ENCODE data around the gene LTO1. TPM values are rescaled to one million over a fixed set of nuclear protein-coding genes. Genes with fewer than 3 reads are reported as not detected.

LTO1 gene
- total and polyA plus RNA-seq, 2 of the 13 experiments (the other 11 are each of a cell fraction or from before 2014, with no cell fraction given): 11.8 to 15.0 TPM

GRCh38 chr11:69667619-69668604 is 7.2 kb downstream of the LTO1 start (continued):
- TF ChIP-seq, protein P1, sequence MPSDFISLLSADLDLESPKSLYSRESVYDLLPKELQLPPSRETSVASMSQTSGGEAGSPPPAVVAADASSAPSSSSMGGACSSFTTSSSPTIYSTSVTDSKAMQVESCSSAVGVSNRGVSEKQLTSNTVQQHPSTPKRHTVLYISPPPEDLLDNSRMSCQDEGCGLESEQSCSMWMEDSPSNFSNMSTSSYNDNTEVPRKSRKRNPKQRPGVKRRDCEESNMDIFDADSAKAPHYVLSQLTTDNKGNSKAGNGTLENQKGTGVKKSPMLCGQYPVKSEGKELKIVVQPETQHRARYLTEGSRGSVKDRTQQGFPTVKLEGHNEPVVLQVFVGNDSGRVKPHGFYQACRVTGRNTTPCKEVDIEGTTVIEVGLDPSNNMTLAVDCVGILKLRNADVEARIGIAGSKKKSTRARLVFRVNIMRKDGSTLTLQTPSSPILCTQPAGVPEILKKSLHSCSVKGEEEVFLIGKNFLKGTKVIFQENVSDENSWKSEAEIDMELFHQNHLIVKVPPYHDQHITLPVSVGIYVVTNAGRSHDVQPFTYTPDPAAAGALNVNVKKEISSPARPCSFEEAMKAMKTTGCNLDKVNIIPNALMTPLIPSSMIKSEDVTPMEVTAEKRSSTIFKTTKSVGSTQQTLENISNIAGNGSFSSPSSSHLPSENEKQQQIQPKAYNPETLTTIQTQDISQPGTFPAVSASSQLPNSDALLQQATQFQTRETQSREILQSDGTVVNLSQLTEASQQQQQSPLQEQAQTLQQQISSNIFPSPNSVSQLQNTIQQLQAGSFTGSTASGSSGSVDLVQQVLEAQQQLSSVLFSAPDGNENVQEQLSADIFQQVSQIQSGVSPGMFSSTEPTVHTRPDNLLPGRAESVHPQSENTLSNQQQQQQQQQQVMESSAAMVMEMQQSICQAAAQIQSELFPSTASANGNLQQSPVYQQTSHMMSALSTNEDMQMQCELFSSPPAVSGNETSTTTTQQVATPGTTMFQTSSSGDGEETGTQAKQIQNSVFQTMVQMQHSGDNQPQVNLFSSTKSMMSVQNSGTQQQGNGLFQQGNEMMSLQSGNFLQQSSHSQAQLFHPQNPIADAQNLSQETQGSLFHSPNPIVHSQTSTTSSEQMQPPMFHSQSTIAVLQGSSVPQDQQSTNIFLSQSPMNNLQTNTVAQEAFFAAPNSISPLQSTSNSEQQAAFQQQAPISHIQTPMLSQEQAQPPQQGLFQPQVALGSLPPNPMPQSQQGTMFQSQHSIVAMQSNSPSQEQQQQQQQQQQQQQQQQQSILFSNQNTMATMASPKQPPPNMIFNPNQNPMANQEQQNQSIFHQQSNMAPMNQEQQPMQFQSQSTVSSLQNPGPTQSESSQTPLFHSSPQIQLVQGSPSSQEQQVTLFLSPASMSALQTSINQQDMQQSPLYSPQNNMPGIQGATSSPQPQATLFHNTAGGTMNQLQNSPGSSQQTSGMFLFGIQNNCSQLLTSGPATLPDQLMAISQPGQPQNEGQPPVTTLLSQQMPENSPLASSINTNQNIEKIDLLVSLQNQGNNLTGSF (CRISPR knock-in tag; IDR thresholded peaks at IDR 0.05): peak; percentile 96
- TF ChIP-seq ZNF138 (CRISPR knock-in tag; IDR thresholded peaks at IDR 0.05; ENCODE audit: low read depth) (0 out of 2 replicates have a peak, but pooled peaks have one; percentile 45), HIVEP1 (CRISPR knock-in tag; IDR thresholded peaks at IDR 0.05) (peak; percentile 78), ZNF605 (CRISPR knock-in tag; IDR thresholded peaks at IDR 0.05) (peak; percentile 99), NR2F6 (IDR thresholded peaks at IDR 0.05) (0 out of 2 replicates have a peak, but pooled peaks have one; percentile 39), NR2F6 (CRISPR knock-in tag; IDR thresholded peaks at IDR 0.05) (peak; percentile 90), ZNF607 (CRISPR knock-in tag; IDR thresholded peaks at IDR 0.05; ENCODE audit: borderline replicate concordance) (peak; percentile 50; the same call in 1 of the 2 replicates), CBX2 (IDR thresholded peaks at IDR 0.05; ENCODE audit: low read depth, low read length) (no peak), CBX2 (CRISPR knock-in tag; IDR thresholded peaks at IDR 0.05; ENCODE audit: low read depth) (peak; percentile 68), SIX1 (CRISPR knock-in tag; IDR thresholded peaks at IDR 0.05; ENCODE audit: borderline replicate concordance) (peak; percentile 60; the same call in 1 of the 2 replicates), IRF2 (CRISPR knock-in tag; IDR thresholded peaks at IDR 0.05) (peak; percentile 76; the same call in 1 of the 2 replicates), HNRNPUL1 (IDR thresholded peaks at IDR 0.05; ENCODE audit: low read depth, low read length) (no peak), REL (CRISPR knock-in tag; conservative IDR thresholded peaks at IDR 0.05) (0 out of 2 replicates have a peak, but pooled peaks have one; percentile 34), ZNF24 (IDR thresholded peaks at IDR 0.05) (no peak)
- TF ChIP-seq, protein P2, sequence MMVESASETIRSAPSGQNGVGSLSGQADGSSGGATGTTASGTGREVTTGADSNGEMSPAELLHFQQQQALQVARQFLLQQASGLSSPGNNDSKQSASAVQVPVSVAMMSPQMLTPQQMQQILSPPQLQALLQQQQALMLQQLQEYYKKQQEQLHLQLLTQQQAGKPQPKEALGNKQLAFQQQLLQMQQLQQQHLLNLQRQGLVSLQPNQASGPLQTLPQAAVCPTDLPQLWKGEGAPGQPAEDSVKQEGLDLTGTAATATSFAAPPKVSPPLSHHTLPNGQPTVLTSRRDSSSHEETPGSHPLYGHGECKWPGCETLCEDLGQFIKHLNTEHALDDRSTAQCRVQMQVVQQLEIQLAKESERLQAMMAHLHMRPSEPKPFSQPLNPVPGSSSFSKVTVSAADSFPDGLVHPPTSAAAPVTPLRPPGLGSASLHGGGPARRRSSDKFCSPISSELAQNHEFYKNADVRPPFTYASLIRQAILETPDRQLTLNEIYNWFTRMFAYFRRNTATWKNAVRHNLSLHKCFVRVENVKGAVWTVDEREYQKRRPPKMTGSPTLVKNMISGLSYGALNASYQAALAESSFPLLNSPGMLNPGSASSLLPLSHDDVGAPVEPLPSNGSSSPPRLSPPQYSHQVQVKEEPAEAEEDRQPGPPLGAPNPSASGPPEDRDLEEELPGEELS (CRISPR knock-in tag; IDR thresholded peaks at IDR 0.05): peak; percentile 76
- TF ChIP-seq, protein P3, sequence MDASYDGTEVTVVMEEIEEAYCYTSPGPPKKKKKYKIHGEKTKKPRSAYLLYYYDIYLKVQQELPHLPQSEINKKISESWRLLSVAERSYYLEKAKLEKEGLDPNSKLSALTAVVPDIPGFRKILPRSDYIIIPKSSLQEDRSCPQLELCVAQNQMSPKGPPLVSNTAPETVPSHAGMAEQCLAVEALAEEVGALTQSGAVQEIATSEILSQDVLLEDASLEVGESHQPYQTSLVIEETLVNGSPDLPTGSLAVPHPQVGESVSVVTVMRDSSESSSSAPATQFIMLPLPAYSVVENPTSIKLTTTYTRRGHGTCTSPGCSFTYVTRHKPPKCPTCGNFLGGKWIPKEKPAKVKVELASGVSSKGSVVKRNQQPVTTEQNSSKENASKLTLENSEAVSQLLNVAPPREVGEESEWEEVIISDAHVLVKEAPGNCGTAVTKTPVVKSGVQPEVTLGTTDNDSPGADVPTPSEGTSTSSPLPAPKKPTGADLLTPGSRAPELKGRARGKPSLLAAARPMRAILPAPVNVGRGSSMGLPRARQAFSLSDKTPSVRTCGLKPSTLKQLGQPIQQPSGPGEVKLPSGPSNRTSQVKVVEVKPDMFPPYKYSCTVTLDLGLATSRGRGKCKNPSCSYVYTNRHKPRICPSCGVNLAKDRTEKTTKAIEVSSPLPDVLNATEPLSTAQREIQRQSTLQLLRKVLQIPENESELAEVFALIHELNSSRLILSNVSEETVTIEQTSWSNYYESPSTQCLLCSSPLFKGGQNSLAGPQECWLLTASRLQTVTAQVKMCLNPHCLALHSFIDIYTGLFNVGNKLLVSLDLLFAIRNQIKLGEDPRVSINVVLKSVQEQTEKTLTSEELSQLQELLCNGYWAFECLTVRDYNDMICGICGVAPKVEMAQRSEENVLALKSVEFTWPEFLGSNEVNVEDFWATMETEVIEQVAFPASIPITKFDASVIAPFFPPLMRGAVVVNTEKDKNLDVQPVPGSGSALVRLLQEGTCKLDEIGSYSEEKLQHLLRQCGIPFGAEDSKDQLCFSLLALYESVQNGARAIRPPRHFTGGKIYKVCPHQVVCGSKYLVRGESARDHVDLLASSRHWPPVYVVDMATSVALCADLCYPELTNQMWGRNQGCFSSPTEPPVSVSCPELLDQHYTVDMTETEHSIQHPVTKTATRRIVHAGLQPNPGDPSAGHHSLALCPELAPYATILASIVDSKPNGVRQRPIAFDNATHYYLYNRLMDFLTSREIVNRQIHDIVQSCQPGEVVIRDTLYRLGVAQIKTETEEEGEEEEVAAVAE (CRISPR knock-in tag; IDR thresholded peaks at IDR 0.05; ENCODE audit: borderline replicate concordance): peak; percentile 69; the same call in 1 of the 2 replicates

All from HepG2 (cell line).